IMR-90 (cell line): ENCODE measurements around the gene OCSTAMP. TPM values are rescaled to one million over a fixed set of nuclear protein-coding genes. Genes with fewer than 3 reads are reported as not detected.

Source experiments
- ATAC-seq: fragments of 200-7000 bp; cut with Tn5 transposase; 2 replicates; pipeline ENCODE4 v1.9.1; 2020; ENCODE audit warnings: low read depth, mild to moderate bottlenecking, moderate library complexity
- BruUV-seq: library from RNA; stranded (reverse); fragments of 400-500 nt; replicated peaks from 2 replicates; lab custom pipeline; 2021; lab: Mats Ljungman, UMichigan
- CTCF ChIA-PET: fragments of 300-600 bp; formaldehyde crosslinking; extraction: SDS; loops from one replicate; lab custom pipeline; 2021; ENCODE audit warnings: antibody characterized with exemption; lab: Yijun Ruan, JAX
- POLR2A ChIA-PET: fragments of 300-600 bp; sonication (Branson Sonifier 250); formaldehyde crosslinking; loops from one replicate; lab custom pipeline; 2022; ENCODE audit warnings: antibody characterized with exemption; ENCODE audit not compliant: unreplicated experiment; lab: Charles Lee
- DNase-seq: peaks from one replicate; pipeline ENCODE4 v3.0.0; 2013
- H2AFZ ChIP-seq: replicated peaks from 2 replicates; pipeline ENCODE3; 2013; ENCODE audit warnings: low read length, mild to moderate bottlenecking; ENCODE audit not compliant: poor library complexity
- H2AK5ac ChIP-seq: 2 replicates; pipeline ENCODE4 v1.6.1; 2013; ENCODE audit warnings: low read depth, low read length, inconsistent platforms
- H2AK9ac ChIP-seq: replicated peaks from 2 replicates; pipeline ENCODE3; 2013; ENCODE audit warnings: mild to moderate bottlenecking, low read depth, low read length, moderate library complexity; ENCODE audit not compliant: poor library complexity
- H2BK120ac ChIP-seq: 2 replicates; pipeline ENCODE4 v1.6.1; 2013; ENCODE audit warnings: low read depth, low read length, inconsistent platforms
- H2BK15ac ChIP-seq: 3 replicates; pipeline ENCODE4 v1.6.1; 2013; ENCODE audit warnings: low read depth, low read length, inconsistent platforms
- H2BK20ac ChIP-seq: 2 replicates; pipeline ENCODE4 v1.6.1; 2013; ENCODE audit warnings: low read depth, mild to moderate bottlenecking, inconsistent platforms, low read length, moderate library complexity
- H2BK5ac ChIP-seq: 2 replicates; pipeline ENCODE4 v1.6.1; 2013; ENCODE audit warnings: mild to moderate bottlenecking, low read depth, low read length, inconsistent platforms; ENCODE audit not compliant: poor library complexity, severe bottlenecking
- H3K14ac ChIP-seq: replicated peaks from 2 replicates; pipeline ENCODE4 v1.6.1; 2013; ENCODE audit warnings: low read depth, low read length, inconsistent platforms
- H3K18ac ChIP-seq: 2 replicates; pipeline ENCODE4 v1.6.1; 2013; ENCODE audit warnings: low read depth, low read length, control low read depth
- H3K23ac ChIP-seq: 2 replicates; pipeline ENCODE4 v1.6.1; 2013; ENCODE audit warnings: low read depth, low read length, inconsistent platforms
- H3K27ac ChIP-seq: 2 replicates; pipeline ENCODE4 v1.5.1; 2013; ENCODE audit warnings: mild to moderate bottlenecking, control low read depth, low read length; ENCODE audit not compliant: insufficient read depth
- H3K27me3 ChIP-seq: 2 replicates; pipeline ENCODE4 v1.6.1; 2013; ENCODE audit warnings: low read length; ENCODE audit not compliant: control insufficient read depth, insufficient read depth
- H3K36me3 ChIP-seq: 2 replicates; pipeline ENCODE4 v1.6.1; 2013; ENCODE audit warnings: low read length, mixed read lengths; ENCODE audit not compliant: control insufficient read depth, insufficient read depth
- H3K4ac ChIP-seq: 2 replicates; pipeline ENCODE4 v1.6.1; 2013; ENCODE audit warnings: low read depth, low read length, inconsistent platforms
- H3K4me1 ChIP-seq: 2 replicates; pipeline ENCODE4 v1.6.1; 2013; ENCODE audit warnings: low read length, mixed read lengths; ENCODE audit not compliant: control insufficient read depth, insufficient read depth
- H3K4me2 ChIP-seq: 2 replicates; pipeline ENCODE4 v1.6.1; 2013; ENCODE audit warnings: low read depth, mild to moderate bottlenecking, control low read depth, low read length, moderate library complexity
- H3K4me3 ChIP-seq: 2 replicates; pipeline ENCODE4 v1.5.1; 2013; ENCODE audit warnings: low read depth, mild to moderate bottlenecking, control low read depth, low read length, moderate library complexity; ENCODE audit not compliant: insufficient read depth
- H3K56ac ChIP-seq: 2 replicates; pipeline ENCODE4 v1.6.1; 2013; ENCODE audit warnings: low read length, inconsistent platforms; ENCODE audit not compliant: insufficient read depth; ENCODE audit errors: extremely low read depth
- H3K79me1 ChIP-seq, 2 experiments: 2 replicates each; pipeline ENCODE4 v1.6.1; 2013; ENCODE audit warnings: low read length in 2 of 2, inconsistent platforms in 1 of 2, low read depth in 1 of 2
- H3K9ac ChIP-seq: 2 replicates; pipeline ENCODE4 v1.6.1; 2013; ENCODE audit warnings: low read depth, low read length, control low read depth
- H3K9me1 ChIP-seq: 2 replicates; pipeline ENCODE4 v1.6.1; 2013; ENCODE audit warnings: low read length, inconsistent platforms; ENCODE audit not compliant: insufficient read depth
- H3K9me3 ChIP-seq: 2 replicates; pipeline ENCODE4 v1.6.1; 2013; ENCODE audit warnings: low read length; ENCODE audit not compliant: control insufficient read depth, insufficient read depth
- H4K20me1 ChIP-seq: 2 replicates; pipeline ENCODE4 v1.6.1; 2013; ENCODE audit warnings: low read length, inconsistent platforms; ENCODE audit not compliant: insufficient read depth
- H4K5ac ChIP-seq: 2 replicates; pipeline ENCODE4 v1.6.1; 2013; ENCODE audit warnings: mild to moderate bottlenecking, low read depth, low read length, control low read depth
- H4K8ac ChIP-seq, 2 experiments: 2 replicates each; pipeline ENCODE4 v1.6.1; 2013; ENCODE audit warnings: low read depth in 2 of 2, low read length in 2 of 2, control low read depth in 1 of 2, inconsistent platforms in 1 of 2
- H4K91ac ChIP-seq: 2 replicates; pipeline ENCODE4 v1.6.1; 2013; ENCODE audit warnings: low read depth, low read length, inconsistent platforms; ENCODE audit not compliant: insufficient read depth
- CTCF ChIP-seq: conservative IDR thresholded peaks from 2 replicates; pipeline ENCODE4 v1.5.1; 2012; ENCODE audit warnings: mild to moderate bottlenecking, low read depth, low read length, improper control_type of control experiment
- MAFK ChIP-seq: IDR thresholded peaks from 2 replicates; pipeline ENCODE4 v1.6.1; 2012; ENCODE audit warnings: low read depth, low read length, improper control_type of control experiment
- POLR2A ChIP-seq: IDR thresholded peaks from 2 replicates; pipeline ENCODE4 v1.6.1; 2012; ENCODE audit warnings: mild to moderate bottlenecking, low read depth, low read length
- RFX5 ChIP-seq: IDR thresholded peaks from 2 replicates; pipeline ENCODE4 v1.8.0; 2012; ENCODE audit warnings: low read depth, mild to moderate bottlenecking, low read length, moderate library complexity
- WGBS, 2 experiments: methylation state at CpG; one replicate each; pipeline versions ENCODE4 v1.1.5 to v1.1.7; 2013; ENCODE audit warnings: missing lambda C conversion rate in 2 of 2; ENCODE audit not compliant: insufficient read length in 1 of 2; ENCODE audit errors: extremely low coverage in 2 of 2; 5-methylcytosine and 5-hydroxymethylcytosine counted together
- dilution Hi-C: fragments of 300-500 bp; cut with HindIII; formaldehyde crosslinking; loops from one replicate; pipeline ENCODE4 v1.14.3; 2018; ENCODE audit warnings: low sequenced_read_pairs; ENCODE audit not compliant: unreplicated experiment
- in situ Hi-C: fragments of 300-500 bp; cut with MboI; formaldehyde crosslinking; loops from 3 replicates; pipeline ENCODE4 v1.14.3; 2019; ENCODE audit warnings: low sequenced_read_pairs, inconsistent platforms, mixed read lengths
- intact Hi-C: fragments of 100-400 bp; cut with micrococcal nuclease; formaldehyde crosslinking; loops from 2 replicates; pipeline ENCODE4 v1.10.0; 2022
- polyA plus RNA-seq, 3 experiments: library from polyadenylated mRNA; depleted of rRNA; stranded (reverse); fragments of >200 nt; gene quantifications; 2 replicates each; pipeline ENCODE4 v1.2.3, GENCODE V29; 2012; ENCODE audit warnings: low replicate concordance in 1 of 3
- total RNA-seq: library from RNA; depleted of rRNA; stranded (reverse); fragments of >200 nt; gene quantifications from 2 replicates; pipeline ENCODE4 v1.2.3, GENCODE V29; 2012

The OCSTAMP gene
- total and polyA plus RNA-seq, 2 of the 4 experiments (the other 2 are of a cell fraction), result not detected

- no peak overlapping the region for H3K23ac ChIP-seq
- intact Hi-C loops (no loop called here), in situ Hi-C loops (no loop called here), dilution Hi-C loops (no loop called here)
- no peaks in the 10 kb centered on the region for H3K36me3 ChIP-seq
- no peak overlapping the region for H4K5ac ChIP-seq
- ChIA-PET POLR2A (no interaction called here), CTCF (no interaction called here)
- no peak overlapping the region for H3K56ac ChIP-seq
- no peak for ATAC-seq
- 89% methylated on average over 8 of the region's 9 CpGs; no CpG with 5 or more reads in 1 of the 2 experiments for WGBS, 2 experiments
- no peak overlapping the region for H2BK120ac ChIP-seq
- H3K9me3 ChIP-seq, result no peaks in the 10 kb centered on the region
- H3K27ac ChIP-seq, result no peak overlapping the region
- H3K79me1 ChIP-seq, result no peaks in the 10 kb centered on the region
- no peak for DNase-seq
- H3K4me2 ChIP-seq, result no peak overlapping the region
- no peak overlapping the region for H4K8ac ChIP-seq
- H3K27me3 ChIP-seq, result peaks cover 17% of the 10 kb centered on the region
- TF ChIP-seq POLR2A (no peak), CTCF (no peak), RFX5 (no peak), MAFK (no peak)
- H2AFZ ChIP-seq, result no peak overlapping the region
- no peaks in the 10 kb centered on the region for H3K4me1 ChIP-seq
- H2AK5ac ChIP-seq, result no peak overlapping the region
- no peak overlapping the region for H3K14ac ChIP-seq
- H2BK20ac ChIP-seq, result no peak overlapping the region
- no peak overlapping the region for H3K18ac ChIP-seq
- no peak overlapping the region for H4K91ac ChIP-seq
- H3K4ac ChIP-seq, result no peak overlapping the region
- H2BK15ac ChIP-seq, result no peak overlapping the region
- no peak overlapping the region for H2AK9ac ChIP-seq
- H3K4me3 ChIP-seq, result no peak overlapping the region
- H2BK5ac ChIP-seq, result no peak overlapping the region
- no TSS peak for BruUV-seq
- H4K20me1 ChIP-seq, result no peaks in the 10 kb centered on the region
- no peaks in the 10 kb centered on the region for H3K9me1 ChIP-seq
- H3K9ac ChIP-seq, result no peak overlapping the region
Observed at GRCh38 chr20:46545827-46546138, 4.7 kb downstream of the OCSTAMP start.
